CD4-positive, alpha-beta T cell treated with Interleukin-15 for 4 hours (primary cell): ENCODE results near the gene NAV3.

Experiments used
- DNase-seq: peaks from one replicate; pipeline ENCODE4 v3.0.0-alpha.2; 2020; ENCODE audit warnings: low spot score

NAV3 gene

DNA sequence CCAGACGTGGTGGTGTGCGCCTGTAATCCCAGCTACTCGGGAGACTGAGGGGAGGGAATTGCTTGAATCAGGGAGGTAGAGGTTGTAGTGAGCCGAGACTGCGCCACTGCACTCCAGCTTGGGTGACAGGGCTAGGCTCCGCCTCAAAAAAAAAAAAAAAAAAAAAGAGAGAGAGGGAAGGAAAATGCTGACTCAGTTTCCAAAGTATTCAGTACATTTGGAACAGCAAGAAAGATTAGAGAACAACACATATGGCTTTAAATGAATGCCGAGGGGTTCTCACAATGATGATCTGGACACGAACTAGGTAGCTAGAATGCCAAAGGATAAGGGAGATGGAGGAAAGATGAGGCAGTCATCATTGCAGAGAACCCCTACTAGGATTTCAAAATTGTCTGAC is 97.4 kb downstream of the NAV3 start:
- DNase-seq = no peak

DNA sequence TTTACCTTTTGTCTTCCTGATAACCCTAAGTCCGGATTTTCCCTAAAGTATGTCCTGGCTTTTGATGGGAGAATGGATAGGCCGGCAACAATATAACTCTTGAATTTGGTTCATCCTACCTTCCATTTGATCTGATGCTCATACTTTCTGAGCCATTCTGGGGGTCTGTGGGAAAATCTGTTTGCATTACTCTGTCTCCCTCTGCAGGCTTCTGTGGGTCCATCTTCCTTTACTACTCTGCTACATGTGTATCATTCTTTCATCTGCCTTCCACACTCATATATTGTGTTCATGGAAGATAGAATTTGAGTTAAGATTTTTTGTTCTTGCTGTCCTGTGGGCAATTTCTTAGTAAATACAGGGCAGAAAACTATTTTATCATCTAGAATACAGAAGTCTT is 101.5 kb downstream of the NAV3 start:
- DNase-seq = no peak

DNA sequence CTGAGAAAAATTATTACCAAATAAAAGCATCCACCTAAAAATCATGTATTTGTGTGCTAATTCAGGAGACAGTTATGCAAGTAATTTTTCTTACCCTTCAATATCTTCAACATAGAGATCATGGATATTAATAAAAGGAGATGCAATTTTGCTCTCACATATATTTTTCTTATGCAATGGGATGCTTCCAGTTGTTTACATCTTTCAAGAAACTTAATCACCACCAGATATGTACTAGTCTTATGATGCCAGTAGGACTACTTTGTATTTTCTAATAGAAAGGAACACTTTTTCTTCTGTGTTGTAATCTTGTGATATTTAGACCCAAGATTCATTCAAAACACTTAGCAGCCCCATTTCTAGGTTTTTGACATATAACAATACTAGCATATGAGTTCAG is 107.6 kb downstream of the NAV3 start:
- DNase-seq = no peak

DNA sequence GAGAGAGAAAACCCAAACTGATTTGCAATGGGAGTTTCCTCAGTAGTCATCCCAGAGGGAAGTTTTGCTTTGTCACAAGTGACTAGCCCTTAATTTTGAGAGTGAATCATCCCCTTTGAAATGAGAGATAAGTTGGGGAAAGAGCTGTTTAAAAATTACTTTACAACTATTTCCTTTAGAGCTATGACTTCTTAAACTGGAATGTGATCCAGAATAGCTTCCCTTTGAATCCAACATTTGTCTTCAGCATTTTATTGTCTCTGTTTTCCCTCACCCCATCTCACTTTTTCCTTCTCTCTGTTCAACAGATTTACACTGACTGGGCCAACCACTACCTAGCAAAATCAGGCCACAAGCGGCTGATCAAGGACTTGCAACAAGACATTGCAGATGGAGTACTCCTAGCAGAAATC is 109.3 kb downstream of the NAV3 start:
- DNase-seq = no peak

DNA sequence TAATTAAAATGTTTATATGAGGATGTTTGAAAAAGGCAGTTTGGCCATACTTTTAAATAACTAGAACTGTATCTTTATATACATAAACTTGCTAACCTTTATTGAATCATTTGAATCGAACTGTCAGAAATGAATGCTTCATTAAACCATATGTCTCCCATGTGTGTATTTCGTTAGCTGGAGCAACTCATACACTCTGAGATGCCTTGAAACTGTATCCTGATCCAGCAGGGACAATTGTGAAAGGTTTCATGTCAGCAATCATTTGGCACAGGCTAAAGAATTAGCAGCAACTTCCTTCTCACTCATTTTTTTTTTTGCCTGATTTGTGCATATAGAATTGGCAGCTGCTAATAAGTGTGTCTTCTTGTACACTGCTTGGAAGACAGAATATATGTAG is 109.9 kb downstream of the NAV3 start:
- DNase-seq = no peak

GRCh38 chr12:77941401-77941800 is 110.7 kb downstream of the NAV3 start:
- DNase-seq = no peak

DNA sequence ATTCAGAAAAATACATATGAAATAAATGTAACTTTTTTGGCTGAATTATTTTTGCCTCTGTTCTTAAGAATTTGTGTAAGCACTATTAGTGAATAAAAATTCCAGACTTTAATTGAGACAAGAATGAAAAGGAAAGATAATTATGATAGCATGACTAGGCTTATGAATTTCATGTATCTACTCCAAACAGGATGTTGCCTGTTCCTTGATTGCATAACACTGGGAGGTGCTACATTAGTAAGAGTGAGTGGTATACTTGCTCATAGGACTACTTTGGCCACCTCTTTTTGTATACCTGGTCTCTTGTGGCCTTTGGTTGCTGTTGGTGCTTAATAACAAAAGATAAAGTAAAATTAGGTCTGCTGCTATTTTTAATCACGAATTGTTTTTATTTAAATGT is 112.8 kb downstream of the NAV3 start:
- no peak for DNase-seq

DNA sequence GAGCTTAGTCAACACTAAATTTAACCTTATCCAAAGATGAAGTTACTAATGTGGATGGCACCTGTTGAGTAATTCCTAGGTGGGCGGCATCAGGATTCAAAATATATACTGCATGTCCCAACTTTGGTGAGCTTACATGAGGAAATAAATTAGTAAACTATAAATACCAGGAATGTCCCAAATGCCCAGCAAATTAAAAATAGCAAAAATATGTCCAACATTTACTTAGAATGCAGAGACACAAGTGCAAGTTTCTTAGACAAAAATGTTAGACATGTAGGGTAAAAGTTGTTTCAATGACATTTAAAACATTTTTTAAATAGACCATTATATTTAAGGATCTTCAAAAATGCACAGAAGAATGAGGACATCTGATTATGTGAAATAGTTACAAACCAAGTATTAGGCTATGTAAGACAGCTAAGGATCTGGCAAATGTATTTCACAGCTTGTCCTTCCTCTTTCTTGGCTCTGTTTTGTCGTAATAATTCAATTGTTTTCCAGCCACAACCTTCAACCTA is 115.9 kb downstream of the NAV3 start:
- DNase-seq = no peak

- no peak for DNase-seq
Observed at GRCh38 chr12:77947330-77947729, 116.6 kb downstream of the NAV3 start.

DNA sequence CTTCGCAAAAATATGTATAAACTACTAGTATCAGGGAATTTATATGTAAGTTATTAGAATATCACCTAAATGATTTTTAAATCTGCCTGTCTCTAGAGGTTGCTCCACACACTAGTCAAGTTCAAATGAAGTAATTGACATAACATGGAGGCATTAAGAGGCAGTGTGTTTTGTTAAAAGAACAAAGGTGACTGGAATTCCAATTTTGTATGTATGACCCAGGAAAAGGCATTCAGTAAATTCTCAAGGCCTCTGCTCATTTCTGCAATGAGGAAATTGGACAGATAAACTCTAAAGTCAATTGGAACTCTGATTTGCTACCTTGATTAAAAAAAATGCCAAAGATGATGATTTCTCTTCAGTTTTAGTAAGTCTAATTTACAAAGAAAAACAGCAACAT is 117.1 kb downstream of the NAV3 start:
- DNase-seq = no peak

DNA sequence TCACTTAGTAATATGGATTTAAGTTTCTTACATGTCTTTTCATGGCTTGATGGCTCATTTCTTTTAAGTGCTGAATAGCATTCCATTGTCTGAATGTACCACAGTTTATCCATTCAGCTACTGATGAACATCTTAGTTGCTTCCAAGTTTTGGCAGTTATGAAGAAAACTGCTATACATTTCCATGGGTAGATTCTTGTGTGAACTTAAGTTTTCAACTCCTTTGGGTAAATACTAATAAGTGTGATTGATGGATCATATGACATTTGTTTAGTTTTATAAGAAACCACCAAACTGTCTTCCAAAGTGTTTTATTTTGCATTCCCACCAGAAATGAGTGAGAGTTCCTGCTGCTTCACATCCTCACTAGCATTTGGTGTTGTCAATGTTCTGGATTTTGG is 119.2 kb downstream of the NAV3 start:
- DNase-seq = no peak

GRCh38 chr12:77953528-77954205 is 123.0 kb downstream of the NAV3 start:
- DNase-seq = no peak

DNA sequence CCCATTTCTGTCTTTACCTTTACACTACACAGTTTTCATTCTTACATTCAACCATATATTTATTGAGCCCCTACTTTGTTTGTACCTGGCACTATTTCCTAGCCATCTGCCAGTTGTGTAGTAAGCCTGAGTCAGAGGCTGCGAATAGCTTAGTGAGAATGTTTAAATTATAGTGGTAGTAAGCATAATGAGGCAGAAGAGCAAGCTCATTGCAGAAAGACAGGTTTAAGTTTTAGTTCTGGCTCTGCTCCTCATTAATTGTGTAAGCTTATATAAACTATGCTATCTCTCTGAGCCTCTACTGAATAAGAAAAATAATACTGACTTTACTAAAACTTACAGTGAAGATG is 123.5 kb downstream of the NAV3 start:
- DNase-seq = no peak

- DNase-seq = no peak
Observed at GRCh38 chr12:77957062-77957461, 126.4 kb downstream of the NAV3 start.

DNA sequence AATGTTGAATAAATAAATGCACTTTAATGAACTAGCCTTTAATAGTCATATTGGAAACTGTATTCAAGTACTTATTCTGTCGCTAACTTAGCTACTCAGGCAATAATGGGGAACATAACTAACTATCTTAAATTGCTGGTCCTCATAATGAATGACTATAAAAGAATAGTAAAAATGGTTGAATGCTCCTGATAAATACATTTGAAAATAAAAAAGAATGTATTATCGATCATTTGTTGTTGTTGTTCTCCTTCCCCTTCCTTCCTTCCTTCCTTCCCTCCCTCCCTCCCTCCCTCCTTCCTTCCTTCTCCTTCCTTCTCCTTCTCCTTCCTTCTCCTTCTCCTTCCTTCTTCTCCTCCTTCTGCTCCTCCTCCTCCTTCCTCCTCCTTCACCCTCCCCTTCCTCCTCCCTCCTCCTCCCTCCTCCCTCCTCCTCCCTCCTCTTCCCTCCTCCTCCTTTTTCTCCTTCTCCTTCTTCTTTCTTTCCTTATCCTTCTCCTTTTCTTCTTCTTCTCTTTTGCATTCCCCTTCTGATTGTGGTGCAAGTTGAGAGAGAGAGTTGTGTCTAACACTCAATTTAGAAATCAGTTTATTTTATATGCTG is 133.0 kb downstream of the NAV3 start:
- DNase-seq = no peak

GRCh38 chr12:77965790-77966189 is 135.1 kb downstream of the NAV3 start:
- DNase-seq = no peak

DNA sequence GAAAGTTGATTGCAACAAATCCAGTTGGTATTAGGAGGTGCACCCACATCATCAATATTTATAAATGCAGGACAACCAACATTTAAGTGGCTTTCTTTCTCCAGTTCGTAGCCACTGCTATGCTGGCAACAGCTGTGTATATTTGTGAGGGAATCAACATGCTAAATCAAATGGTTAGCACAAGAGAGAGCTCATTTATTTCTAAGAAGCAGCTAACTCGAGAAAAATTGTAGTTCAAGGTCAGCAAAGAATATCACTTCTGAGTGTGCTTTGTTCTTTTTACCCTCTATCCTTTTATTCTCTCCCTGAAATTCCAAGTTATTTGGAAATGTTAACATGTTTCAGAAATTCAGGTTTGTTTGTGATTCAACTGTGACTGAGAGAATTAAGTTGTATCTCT is 137.3 kb downstream of the NAV3 start:
- no peak for DNase-seq

GRCh38 chr12:77968571-77968970 is 137.9 kb downstream of the NAV3 start:
- DNase-seq = no peak

DNA sequence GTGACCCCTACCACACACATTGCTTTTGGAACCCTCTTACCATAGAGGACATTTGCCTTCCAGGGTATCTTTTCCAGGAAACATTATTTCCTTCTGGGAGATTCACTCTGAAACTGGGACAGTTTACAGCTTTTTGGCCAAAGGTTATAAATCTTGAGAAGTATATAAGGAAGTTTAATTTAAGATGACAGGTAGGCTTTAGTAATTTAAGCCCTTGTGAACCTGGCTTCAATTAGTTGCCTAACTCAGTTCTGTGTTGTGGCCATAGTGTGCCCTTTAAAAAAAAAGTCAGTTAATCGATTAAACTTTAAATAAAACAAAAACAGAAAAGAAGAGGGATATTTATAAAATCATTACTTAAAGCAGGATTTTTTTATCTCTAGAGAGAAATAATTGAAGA is 142.9 kb downstream of the NAV3 start:
- no peak for DNase-seq

GRCh38 chr12:77974645-77975044 is 144.0 kb downstream of the NAV3 start:
- DNase-seq = no peak

- no peak for DNase-seq
Observed at GRCh38 chr12:77979597-77980250, 149.0 kb downstream of the NAV3 start.

- no peak for DNase-seq
Observed at GRCh38 chr12:77980782-77981181, 150.1 kb downstream of the NAV3 start.

DNA sequence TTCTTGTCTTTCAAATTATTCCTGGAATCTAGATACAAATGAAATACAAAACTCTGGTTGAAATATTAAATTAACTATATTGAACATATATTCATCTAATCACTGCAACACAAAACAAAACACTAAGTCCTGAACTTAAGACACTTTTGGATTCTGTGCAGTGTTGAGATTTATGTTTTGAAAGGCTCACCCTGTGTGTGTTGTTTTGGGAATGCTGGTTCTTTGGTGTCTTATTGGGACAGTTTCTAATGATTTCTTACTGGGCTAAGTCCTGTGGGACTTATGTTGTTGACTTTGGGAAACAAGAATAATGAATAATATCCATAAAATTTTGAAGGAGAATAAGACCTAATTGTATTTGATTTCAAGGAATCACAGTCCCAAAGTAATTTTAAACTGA is 153.2 kb downstream of the NAV3 start:
- DNase-seq = no peak

DNA sequence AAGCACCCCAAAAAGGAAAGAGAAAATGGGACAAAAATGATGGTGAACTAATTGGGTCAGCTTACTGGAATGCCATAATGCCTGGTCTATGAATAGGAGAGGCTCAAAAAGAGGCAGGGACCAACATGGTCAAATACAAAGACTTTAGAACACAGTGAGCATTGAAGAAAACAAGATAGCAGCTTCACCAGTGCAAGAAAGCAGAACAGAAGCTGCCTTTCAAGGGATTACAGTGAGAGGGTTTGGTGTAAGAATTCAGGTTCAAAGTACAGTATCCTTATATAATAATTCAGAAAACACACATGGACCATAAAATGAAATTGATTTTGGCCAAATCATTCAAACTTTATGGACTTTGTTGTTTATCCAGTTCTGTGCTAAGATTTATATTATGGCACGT is 162.1 kb downstream of the NAV3 start:
- DNase-seq = no peak
